GM12874 (cell line): ENCODE results near the gene ATP23.

ENCODE experiments used
- CTCF ChIP-seq: IDR thresholded peaks from 2 replicates; pipeline ENCODE4 v1.5.1; 2011; ENCODE audit warnings: low read depth, mild to moderate bottlenecking, control low read depth, low read length, moderate library complexity; ENCODE audit not compliant: insufficient read depth

ATP23 gene

DNA sequence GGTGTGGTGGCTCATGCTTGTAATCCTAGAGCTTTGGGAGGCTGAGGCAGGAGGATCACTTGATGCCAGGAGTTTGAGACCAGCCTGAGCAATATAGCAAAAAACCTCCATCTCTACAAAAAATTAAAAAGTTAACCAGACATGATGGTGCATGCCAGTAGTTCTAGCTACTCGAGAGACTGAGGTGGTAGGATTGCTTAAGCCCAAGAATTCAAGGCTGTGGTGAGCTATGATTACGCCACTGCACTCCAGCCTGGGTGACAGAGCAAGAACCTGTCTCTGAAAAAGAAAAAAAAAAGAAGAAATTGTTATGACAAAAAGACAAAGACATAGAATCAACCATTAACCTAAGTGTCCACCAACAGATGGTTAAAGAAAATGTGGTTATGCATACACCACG is 2.1 kb upstream of the ATP23 start:
- TF ChIP-seq CTCF, result no peak

DNA sequence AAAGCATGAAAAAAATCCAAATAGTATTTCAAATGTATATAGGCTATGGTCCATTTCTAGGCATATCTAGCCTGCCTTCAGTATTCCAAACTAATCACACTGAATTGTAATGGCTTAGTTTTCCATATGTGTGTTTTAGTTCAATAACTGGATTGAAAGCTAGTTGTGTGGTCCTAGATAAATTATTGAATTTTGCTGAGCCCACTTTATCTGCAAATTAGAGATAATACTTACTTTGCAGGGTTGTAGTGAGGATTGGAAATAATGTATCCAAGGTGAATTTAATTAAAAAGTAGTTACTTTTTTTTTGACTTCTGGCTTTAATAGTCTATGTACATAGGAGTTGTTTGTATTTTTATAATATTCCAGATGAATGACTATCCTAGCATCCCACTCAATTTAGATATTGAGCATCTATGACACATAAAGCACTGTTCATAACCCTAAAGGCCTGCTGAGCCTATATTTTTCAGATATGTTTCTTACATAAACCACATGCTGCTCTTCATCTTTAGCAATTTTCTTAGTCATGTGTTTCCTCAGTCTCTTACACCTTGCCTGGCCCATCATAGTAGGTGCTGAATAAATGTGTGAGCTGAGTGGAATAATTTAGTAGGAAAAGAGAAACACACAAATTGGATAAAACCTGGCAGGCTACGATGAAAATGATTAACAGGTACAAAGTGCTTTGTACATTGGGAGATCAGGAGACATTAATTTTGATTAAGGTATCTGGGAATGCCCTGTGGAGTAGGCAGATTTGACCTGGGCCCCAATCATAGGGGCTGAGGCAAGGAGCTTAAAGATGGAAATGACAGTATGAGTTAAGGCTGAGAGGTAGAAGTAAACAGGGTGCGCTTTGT is 1.1 kb upstream of the ATP23 start:
- TF ChIP-seq CTCF, result no peak

DNA sequence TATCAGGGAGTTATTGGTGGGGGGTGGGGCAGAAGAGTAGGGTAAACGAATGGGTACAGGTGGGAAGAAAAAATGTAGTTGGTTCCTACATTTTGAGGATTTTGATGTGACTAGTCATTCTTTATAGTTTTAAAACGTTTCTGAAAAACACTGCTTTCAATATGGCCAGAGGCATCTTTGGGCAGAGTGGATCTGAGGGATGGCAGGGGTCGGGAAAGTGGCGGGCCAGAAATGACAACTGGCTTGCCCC is 527 bp upstream of the ATP23 start:
- TF ChIP-seq CTCF, result no peak

GRCh38 chr12:57943438-57944080 is 2.2 kb downstream of the ATP23 start:
- TF ChIP-seq CTCF, result no peak

DNA sequence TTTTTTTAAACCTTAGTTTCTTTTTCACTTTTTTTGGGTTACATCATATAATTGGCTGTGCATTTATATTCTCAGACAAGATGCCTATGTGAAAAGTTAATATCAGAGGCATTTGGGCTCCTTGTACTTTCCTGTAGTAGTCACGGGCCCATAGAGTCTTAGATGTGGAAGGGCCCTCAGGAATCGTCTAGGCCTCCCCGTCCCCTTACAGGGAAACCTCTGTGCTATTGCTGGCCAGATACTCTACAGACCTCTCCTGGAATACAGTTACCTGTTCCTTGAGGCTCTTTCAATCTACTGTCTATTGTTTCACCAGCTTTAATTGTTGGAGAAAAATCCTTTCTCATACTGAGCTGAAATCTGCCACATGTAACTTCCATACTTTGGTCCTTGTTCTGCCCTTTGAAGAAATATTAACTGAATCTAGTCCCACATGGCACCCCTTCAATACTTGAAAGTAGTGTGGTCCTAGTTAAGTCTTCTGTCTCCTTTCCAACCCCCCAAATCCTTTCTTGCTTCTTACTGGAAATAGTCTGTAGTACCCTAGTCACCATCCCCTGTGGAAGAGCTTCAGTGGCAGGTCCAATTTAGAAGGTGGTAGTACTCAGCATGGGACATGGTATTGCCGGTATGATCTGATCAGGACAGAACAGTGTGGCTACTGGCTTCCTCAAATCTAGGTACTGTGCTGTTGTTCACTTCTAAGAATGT is 3.1 kb downstream of the ATP23 start:
- TF ChIP-seq CTCF, result no peak

DNA sequence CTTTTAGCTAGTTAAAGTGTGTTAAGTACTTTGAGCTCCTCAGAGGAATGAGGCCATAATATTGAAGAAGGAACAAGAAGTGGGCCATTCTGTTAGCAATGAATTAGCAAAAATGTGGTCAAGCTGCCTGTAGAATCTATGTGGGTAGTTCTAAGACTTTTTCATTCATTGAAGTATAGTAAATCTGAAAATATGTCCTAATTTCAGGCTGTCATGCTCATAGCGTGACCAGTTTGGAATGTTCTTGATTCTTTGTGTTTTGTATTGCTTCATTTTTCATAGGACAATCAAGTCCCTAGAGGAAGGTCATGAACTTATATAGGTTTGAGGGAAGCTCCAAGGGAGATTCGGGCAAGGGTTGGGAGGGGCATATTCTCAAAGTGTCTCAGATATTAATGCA is 11.4 kb downstream of the ATP23 start:
- TF ChIP-seq CTCF, result no peak

GRCh38 chr12:57954768-57955167 is 13.4 kb downstream of the ATP23 start:
- no peak for TF ChIP-seq CTCF
